Effector memory CD4-positive, alpha-beta T cell (primary cell): ENCODE data around the gene PLEKHA7.

ENCODE experiments used
- DNase-seq, 3 donors: peaks; one replicate each; pipeline ENCODE4 v3.0.0-alpha.2; 2020
- H3K27ac ChIP-seq: 2 replicates; pipeline ENCODE4 v1.7.0; 2013; ENCODE audit warnings: mild to moderate bottlenecking, low read length, moderate library complexity; ENCODE audit not compliant: insufficient read depth, poor library complexity, severe bottlenecking
- H3K27me3 ChIP-seq: replicated peaks from 2 replicates; pipeline ENCODE4 v1.7.0; 2013; ENCODE audit warnings: mild to moderate bottlenecking, low read length; ENCODE audit not compliant: insufficient read depth, control insufficient read depth, poor library complexity, severe bottlenecking
- H3K36me3 ChIP-seq: 2 replicates; pipeline ENCODE4 v1.7.0; 2013; ENCODE audit warnings: mild to moderate bottlenecking, low read length, moderate library complexity; ENCODE audit not compliant: control insufficient read depth, insufficient read depth
- H3K4me1 ChIP-seq: 2 replicates; pipeline ENCODE4 v1.7.0; 2013; ENCODE audit warnings: low read length, mild to moderate bottlenecking; ENCODE audit not compliant: control insufficient read depth, insufficient read depth, poor library complexity, severe bottlenecking
- H3K4me3 ChIP-seq: 2 replicates; pipeline ENCODE4 v1.7.0; 2013; ENCODE audit warnings: low read length, low read depth, mild to moderate bottlenecking; ENCODE audit not compliant: insufficient read depth, poor library complexity, severe bottlenecking
- H3K9me3 ChIP-seq: 2 replicates; pipeline ENCODE4 v1.7.0; 2013; ENCODE audit warnings: mild to moderate bottlenecking, low read length, moderate library complexity; ENCODE audit not compliant: control insufficient read depth

PLEKHA7 gene

GRCh38 chr11:16780698-16781550, 233.3 kb downstream of the PLEKHA7 start:
- Histone ChIP-seq H3K9me3 (no peaks in the 10 kb centered on the region), H3K36me3 (no peaks in the 10 kb centered on the region), H3K4me1 (no peaks in the 10 kb centered on the region), H3K27ac (no peak overlapping the region), H3K4me3 (no peak overlapping the region), H3K27me3 (no peaks in the 10 kb centered on the region)
- no peak for DNase-seq

- no peaks in the 10 kb centered on the region for H3K36me3 ChIP-seq
- DNase-seq = no peak
- no peaks in the 10 kb centered on the region for H3K4me1 ChIP-seq
- no peak overlapping the region for H3K4me3 ChIP-seq
- no peak overlapping the region for H3K27ac ChIP-seq
- H3K27me3 ChIP-seq = no peaks in the 10 kb centered on the region
- H3K9me3 ChIP-seq = no peaks in the 10 kb centered on the region
Observed at GRCh38 chr11:16780146-16780545, 234.1 kb downstream of the PLEKHA7 start.

DNA sequence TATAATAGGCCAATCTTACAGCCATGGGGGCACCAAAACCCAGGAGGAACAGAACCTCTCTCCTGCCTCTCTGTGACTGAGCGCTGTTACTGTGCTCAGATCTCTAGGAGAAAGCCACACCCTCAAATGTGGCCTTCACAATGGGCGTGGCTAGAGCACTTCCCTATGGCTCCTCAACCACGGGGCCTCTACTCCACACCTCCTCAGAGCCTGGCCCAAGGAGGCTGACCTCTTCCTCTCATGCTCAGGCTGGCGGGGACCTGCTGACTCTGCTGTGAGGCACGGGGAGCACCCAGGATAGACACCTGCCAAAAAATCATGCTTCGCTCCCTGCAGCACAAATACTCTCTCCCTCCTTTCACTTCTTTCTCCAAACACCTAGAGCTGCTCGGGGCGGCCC, 234.8 kb downstream of the PLEKHA7 start:
- no peak for DNase-seq

GRCh38 chr11:16778876-16779275, 235.3 kb downstream of the PLEKHA7 start:
- H3K9me3 ChIP-seq = no peaks in the 10 kb centered on the region
- H3K4me3 ChIP-seq = no peak overlapping the region
- DNase-seq = no peak
- no peaks in the 10 kb centered on the region for H3K36me3 ChIP-seq
- H3K27ac ChIP-seq = no peak overlapping the region
- no peaks in the 10 kb centered on the region for H3K27me3 ChIP-seq
- H3K4me1 ChIP-seq = no peaks in the 10 kb centered on the region

More for the DNA sequence above, 234.8 kb downstream of the PLEKHA7 start:
- H3K9me3 ChIP-seq = no peaks in the 10 kb centered on the region
- no peaks in the 10 kb centered on the region for H3K36me3 ChIP-seq
- H3K27ac ChIP-seq = no peak overlapping the region
- no peaks in the 10 kb centered on the region for H3K27me3 ChIP-seq
- no peaks in the 10 kb centered on the region for H3K4me1 ChIP-seq
- H3K4me3 ChIP-seq = no peak overlapping the region

DNA sequence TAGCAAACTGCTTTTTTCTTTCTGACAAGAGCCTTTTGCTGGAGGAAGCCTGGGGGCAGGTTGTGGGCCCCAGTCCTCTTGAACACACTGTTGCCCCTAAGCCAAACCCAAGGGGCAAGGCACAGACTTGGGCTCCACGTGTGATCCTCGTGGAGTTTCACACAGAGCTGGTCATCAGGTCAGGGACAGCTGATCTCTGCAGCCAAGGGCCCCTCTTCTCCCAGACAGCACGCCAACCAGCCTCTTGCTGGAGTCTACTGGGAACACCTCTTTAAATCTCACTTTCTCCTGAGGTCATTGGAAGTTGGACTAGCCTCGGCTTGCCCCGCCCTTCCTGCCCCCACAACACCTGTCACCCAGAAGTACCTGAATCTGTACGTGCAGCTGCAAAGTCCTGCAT, 235.9 kb downstream of the PLEKHA7 start:
- DNase-seq = no peak
- Histone ChIP-seq H3K4me3 (no peak overlapping the region), H3K4me1 (no peaks in the 10 kb centered on the region), H3K27me3 (no peaks in the 10 kb centered on the region), H3K36me3 (no peaks in the 10 kb centered on the region), H3K9me3 (no peaks in the 10 kb centered on the region), H3K27ac (no peak overlapping the region)

DNA sequence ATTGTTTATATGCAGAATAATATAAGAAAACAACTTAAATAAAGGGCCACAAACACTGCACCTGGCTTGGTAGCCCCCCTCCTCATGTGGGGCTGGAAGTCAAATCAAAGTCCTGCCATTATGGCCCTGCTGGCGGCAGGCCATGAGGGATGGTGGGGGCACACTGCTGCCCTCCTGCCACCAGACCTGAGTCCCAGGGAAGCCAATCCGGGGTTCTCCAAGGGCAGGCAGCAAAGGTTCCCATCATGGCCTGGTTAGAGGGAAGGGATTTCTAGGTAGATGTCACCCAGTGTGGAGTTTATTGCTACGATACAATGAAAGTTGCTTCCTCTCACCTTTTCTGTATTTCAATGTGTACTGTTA, 236.6 kb downstream of the PLEKHA7 start:
- H3K27ac ChIP-seq = no peak overlapping the region
- H3K27me3 ChIP-seq = no peaks in the 10 kb centered on the region
- no peaks in the 10 kb centered on the region for H3K36me3 ChIP-seq
- no peak for DNase-seq
- H3K9me3 ChIP-seq = no peaks in the 10 kb centered on the region
- H3K4me3 ChIP-seq = no peak overlapping the region
- no peaks in the 10 kb centered on the region for H3K4me1 ChIP-seq

DNA sequence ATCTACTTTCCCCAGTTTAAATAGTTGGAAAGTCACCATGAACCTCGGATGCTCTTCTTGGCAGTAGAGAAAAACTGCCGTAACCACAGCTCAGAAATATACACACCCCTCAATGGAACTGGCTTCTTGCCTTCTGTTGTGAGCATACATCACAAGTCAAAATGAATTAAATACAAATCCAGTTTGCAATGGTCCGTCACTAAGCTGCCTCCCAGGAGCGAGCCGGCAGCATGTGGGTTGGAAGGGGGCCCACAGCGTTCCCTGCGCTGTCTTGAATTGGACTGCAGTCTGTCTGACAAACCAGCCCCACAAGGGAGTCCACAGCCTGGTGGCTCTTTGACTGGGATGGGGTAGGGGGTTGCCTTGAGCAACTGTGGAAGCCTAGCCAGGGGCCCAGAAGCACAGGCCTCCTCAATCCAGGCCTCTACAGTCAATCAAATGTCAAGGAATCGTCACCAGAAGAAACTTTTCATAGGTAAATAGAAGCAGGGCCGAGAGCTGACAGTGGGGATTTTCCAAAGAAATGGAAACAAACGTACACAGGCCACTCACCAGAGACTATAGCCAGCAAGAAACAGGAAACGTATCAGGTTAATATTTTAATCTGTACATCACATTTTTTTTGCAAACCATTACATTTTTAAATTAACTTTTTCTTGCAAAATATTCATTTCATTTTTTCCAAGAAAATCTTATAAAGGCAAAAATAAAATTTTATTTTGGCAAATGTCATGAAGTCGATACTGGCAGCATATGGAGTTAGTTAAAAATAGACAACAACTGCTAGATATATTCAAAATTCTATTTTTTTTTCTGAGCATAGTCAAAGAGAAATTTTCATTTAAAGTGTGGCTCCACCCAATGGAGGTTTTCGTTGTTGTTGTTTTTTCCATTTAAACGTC, 237.3 kb downstream of the PLEKHA7 start:
- Histone ChIP-seq H3K4me3 (no peak overlapping the region), H3K27me3 (no peaks in the 10 kb centered on the region), H3K9me3 (no peaks in the 10 kb centered on the region), H3K36me3 (no peaks in the 10 kb centered on the region), H3K27ac (no peak overlapping the region), H3K4me1 (no peaks in the 10 kb centered on the region)
- no peak for DNase-seq

DNA sequence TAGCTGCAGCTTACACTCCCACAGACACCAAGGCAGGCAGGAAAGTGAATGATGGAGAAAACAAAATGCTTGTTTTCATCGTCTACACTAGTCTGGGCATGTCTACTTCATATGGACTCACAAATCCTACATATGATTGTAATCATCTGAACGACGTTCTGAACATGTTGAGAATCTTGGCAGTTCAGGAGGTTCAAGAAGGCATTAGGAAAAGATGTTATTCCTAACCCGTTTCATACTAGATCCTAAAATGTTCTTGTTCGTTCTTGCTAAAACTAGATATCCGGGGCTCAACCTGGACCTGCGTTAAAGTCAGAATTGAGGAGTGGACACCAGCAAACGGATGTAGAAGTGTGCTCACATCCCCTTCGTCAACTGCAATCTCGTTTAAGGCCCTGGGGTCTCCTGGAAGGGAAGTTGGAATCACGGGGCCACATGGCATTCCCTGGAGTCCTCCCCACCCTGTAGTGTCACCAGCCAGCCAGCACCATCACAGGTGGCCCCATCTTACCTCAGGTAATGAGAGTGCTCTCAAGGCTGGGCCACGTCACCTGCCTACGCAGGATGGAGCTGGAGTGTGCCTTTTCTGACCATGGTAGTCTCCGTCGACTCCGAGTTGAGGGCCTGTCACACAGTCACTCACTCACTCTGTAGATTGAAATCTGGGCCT, 238.5 kb downstream of the PLEKHA7 start:
- H3K27ac ChIP-seq = no peak overlapping the region
- H3K4me3 ChIP-seq = no peak overlapping the region
- H3K27me3 ChIP-seq = no peaks in the 10 kb centered on the region
- H3K9me3 ChIP-seq = no peaks in the 10 kb centered on the region
- H3K36me3 ChIP-seq = no peaks in the 10 kb centered on the region
- no peak for DNase-seq
- no peaks in the 10 kb centered on the region for H3K4me1 ChIP-seq

GRCh38 chr11:16774936-16775613, 239.1 kb downstream of the PLEKHA7 start:
- Histone ChIP-seq H3K27me3 (no peaks in the 10 kb centered on the region), H3K4me3 (no peak overlapping the region), H3K27ac (no peak overlapping the region), H3K36me3 (no peaks in the 10 kb centered on the region), H3K4me1 (no peaks in the 10 kb centered on the region), H3K9me3 (no peaks in the 10 kb centered on the region)
- DNase-seq = no peak
